TTC549 (cell line): ENCODE data around the gene SLC4A9.
"Not testable (repeated sequence)": the region's sequence is repeated elsewhere in the genome, so short reads cannot be mapped to it uniquely, and the experiment has no call there.

Source experiments
- FAIRE-seq: peaks from 2 replicates; lab custom pipeline; 2012; peaks lifted over from hg19 to GRCh38; lab: Jason Lieb, UNC

The SLC4A9 gene

GRCh38 chr5:140338336-140338735, 21.7 kb upstream of the SLC4A9 start:
- no peak for FAIRE-seq

- no peak for FAIRE-seq
These were observed 21.1 kb upstream of the SLC4A9 start for GRCh38 chr5:140338908-140339307.

GRCh38 chr5:140339636-140340035, 20.4 kb upstream of the SLC4A9 start:
- no peak for FAIRE-seq

GRCh38 chr5:140340605-140341121, 19.3 kb upstream of the SLC4A9 start:
- FAIRE-seq, result no peak

- FAIRE-seq, result no peak
These were observed 18.4 kb upstream of the SLC4A9 start for GRCh38 chr5:140341591-140341990.

DNA sequence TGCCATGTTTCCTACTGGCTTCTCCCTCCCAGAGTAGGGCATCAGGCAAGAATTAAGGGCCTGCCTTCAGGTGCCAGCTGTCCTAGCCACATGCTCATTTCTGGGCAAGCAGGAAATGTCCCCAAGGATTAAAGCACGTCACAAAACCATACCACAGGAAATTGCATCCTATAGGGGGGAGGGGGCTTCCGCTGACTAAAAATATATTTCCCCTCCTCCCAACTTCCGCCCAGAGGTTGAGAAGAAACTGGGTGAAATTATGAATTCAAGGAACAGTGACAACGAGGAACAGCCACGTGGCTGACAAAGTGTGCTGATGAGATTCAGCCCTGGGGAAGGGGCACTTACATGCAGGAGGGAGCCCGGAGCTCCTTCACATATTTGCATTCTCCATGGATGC, 17.7 kb upstream of the SLC4A9 start:
- no peak for FAIRE-seq

DNA sequence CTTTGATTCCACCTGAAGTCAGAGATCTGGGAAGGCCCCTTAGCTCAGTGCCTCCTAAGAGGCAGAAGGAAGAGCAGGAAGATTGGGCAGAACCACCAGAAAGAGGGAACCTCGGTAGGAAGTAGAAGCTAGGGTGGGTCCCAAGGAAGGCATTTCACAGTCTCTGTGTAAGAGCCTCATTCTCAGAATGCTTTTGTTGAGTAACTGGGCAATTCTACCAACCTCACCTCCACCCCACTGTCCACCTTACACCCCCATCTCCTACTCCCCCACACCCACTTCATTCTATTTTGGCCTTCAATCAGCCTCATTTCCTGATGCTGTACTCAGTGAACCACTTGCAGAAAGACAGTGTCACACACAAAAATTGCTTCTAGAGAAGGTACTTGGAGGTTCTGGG, 17.1 kb upstream of the SLC4A9 start:
- FAIRE-seq, result no peak

DNA sequence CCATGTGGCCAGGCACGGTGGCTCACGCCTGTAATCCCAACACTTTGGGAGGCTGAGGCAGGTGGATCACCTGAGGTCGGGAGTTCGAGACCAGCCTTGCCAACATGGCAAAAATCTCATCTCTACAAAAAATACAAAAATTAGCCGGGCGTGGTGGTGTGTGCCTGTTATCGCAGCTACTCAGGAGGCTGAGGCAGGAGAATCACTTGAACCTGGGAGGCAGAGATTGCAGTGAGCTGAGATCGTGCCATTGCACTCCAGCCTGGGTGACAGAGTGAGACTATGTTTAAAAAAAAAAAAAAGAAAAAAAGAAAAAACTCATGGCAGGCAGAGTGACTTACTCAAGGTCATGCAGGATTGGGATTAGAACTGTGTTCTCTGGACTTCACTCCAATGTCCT, 16.1 kb upstream of the SLC4A9 start:
- not testable (repeated sequence) for FAIRE-seq

DNA sequence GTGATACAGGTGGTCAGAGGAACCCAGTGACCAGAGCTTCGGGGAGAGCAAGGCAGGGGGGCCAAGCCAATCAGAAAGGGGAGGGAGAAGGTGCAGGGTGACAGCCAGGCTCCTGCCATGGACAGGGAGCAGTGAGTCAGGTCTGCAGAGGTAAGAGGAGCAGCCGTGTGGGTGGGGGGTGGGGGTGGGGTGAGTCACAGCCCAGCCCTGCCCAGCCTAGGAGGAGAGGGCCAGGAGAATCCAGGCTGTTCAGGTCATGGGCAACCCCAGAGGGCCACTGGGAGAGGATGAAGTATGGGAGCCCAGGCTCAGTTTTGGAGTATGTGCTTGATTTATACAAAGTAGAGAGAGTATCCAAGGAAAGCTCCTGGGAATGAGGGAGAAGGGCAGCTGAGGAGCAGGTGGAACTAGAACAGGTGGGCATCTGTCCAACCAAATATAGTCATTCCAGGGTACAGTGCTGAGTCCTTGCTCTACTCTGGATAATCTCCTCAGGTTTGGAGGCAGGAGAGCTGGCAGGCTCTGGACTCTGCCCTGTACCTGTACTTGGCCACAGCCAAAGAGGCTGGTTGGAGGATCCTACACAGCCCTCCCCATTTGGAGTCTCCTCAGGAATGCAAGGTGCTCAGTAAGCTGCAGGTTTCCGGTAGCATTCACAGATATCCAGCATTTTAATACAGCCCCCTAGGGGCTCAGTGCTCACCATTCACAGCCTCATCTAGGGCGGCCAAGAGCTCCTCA, 15.1 kb upstream of the SLC4A9 start:
- no peak for FAIRE-seq

DNA sequence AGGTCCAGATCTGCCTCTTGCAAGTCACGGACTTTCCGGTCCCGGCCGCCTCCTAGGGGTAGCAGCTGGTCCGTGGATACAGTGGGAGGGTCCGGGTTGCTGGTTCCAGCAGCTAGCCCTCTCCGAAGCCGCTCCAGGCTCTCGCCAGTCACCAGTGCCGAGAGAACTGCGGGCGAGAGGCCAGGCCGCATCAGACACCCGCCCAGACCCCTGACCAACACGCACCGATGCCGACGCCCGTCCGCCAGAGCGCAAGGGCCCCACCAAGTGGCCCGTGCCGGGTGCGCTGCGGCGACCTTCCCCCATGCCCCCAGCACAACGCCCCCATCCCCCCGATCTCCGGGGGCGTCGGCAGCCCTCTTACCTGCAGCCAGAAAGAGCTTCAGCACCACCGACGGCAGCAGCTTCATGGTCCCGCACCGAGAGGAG, 14.1 kb upstream of the SLC4A9 start:
- FAIRE-seq, result no peak

DNA sequence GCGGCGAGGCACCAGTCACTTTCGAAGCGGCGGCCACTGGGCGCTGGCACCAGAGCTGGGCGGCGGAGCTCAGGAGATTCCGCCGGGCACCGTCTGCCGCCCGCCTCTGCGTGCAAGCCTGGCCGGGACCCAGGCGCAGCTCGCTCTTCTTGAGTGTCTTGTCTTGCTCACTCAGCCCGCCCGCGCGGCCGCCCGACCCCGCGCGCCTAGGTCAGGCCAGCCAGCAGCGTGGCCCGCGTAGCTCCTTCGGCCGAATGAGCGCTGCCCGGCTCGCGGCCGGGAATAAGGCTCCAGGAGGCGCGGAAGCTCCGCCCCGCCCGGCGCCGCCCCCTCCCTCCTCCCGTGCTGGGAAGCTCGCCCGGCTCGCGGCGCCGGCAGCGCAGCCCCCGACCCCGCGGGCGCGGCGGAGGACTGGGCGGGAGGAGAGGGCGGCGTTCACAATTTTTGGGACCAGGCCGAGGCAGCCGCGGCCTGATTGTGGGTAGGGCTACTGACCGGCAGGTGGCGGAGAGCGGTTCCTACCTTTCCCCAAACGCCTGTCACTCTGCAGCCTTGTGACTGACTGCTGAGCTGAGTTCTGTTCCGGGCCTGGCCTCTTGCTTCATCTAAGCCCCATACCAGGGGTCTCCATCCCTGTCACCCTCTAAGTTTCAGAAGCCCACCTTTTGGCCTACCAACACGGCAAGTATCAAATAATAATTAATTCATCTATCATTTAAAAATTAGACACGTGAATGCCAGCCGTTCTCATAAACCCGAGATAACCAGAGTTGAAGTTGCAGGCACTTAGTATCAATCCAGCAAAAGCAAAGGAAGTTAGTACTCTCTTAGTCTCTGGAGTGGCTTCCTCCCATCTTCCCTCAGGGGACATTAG, 13.4 kb upstream of the SLC4A9 start, which contains the start of gene HBEGF:
HBEGF (minus strand) TSS at position 256 of the 874 bp plus-strand sequence. CDS start 275 bp downstream, outside the sequence.
- no peak for FAIRE-seq

DNA sequence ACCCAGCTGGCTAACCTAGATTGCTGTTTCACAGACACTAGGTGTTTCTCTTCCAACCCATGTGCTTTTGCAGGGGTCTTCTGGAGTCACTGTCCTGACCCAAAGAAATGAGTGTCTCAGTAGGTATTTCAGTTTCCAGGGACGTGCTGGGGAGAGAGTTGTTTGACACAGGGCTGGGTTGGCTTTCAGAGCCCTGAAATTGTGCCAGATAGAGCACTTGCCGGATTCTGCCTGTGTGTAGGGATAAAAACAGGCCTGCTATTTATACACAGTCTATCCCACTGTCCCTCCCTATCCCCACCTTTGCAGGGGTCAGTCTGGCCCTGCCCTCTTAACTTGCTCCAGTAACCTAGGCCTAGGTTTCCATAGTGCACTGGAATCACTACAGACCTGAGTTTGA, 12.6 kb upstream of the SLC4A9 start:
- FAIRE-seq, result no peak

DNA sequence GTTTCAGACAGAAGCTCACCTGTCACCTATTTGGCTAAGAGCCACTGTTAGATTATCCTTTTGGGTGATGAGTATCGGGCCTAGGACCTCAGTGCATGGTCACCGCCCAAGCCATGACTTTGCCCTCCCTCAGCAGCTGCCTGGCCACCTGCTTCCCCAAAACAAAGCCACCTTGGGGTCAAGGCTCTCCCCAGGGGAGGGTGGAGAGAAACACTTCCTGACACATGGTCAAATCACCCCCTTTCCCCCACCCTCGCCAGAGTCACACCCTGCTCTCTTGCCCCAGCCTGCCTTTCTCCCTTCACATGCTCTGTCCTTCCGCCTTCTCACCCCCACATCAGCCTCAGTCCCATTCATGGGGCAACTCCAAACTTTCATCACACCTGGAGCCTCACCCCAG, 11.9 kb upstream of the SLC4A9 start:
- FAIRE-seq, result no peak

- FAIRE-seq, result no peak
These were observed 10.8 kb upstream of the SLC4A9 start for GRCh38 chr5:140349244-140349643.

- FAIRE-seq, result no peak
These were observed 8.2 kb upstream of the SLC4A9 start for GRCh38 chr5:140351609-140352334.

DNA sequence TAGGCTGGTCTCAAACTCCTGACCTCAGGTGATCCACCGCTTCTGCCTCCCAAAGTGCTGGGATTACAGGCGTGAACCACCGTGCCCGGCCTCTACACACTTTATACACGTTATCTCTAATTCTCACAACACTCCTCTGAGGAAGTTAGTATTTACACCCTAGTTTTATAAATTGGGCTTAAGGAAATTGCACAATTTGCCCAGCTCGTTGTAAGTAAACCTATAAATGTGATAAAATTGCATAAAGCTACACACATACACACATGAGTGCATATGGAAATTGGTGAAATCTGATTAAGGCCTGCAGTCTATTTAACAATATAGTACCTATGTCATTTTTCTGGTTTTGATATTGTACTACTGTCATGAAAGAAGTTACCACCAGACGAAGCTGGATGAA, 4.4 kb upstream of the SLC4A9 start:
- no peak for FAIRE-seq

DNA sequence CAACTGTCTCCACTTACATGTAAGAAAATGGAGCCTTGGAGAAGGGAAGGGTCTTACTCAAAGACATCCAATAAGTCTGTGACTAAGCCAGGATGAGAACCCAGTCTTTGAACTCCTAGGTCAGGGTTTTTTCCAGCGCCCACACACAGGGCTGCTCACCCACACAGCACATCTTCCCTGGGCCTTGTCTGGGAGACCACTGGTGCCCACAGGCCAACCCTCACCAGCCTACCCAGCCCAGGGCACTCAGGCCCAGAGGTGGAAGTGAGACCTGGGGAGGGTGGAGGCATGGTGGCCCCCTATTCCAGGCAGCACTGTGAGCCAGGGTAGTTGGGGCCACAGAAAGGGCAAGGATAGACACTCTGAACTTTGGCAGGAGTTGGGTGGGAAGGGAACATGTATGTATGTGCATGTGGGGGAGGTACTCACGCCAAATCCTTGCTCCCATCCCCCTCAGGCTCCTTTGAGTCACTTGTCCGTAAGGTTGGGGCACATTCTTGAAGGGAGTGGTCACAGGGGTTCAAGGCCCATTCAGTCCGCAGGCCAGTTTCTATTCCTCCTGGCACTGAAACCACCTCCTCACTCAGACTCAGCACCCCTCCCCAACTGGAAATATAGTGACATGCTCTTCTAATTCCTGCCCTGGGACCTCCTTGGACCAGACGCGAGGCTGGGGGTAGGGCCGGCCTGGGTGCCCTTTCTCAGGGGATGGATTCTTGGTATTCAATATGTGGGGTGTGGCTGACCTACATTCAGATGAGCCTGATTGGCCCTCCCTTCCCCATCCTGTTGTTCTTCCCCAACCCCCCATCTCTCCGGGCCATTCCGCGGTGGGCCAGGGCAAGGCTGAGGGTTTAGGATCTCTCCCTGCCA, 2.9 kb upstream of the SLC4A9 start:
- FAIRE-seq, result no peak

- no peak for FAIRE-seq
These were observed 2.3 kb upstream of the SLC4A9 start for GRCh38 chr5:140357726-140358093.

- FAIRE-seq, result no peak
These were observed 1.2 kb upstream of the SLC4A9 start for GRCh38 chr5:140358738-140359310.

DNA sequence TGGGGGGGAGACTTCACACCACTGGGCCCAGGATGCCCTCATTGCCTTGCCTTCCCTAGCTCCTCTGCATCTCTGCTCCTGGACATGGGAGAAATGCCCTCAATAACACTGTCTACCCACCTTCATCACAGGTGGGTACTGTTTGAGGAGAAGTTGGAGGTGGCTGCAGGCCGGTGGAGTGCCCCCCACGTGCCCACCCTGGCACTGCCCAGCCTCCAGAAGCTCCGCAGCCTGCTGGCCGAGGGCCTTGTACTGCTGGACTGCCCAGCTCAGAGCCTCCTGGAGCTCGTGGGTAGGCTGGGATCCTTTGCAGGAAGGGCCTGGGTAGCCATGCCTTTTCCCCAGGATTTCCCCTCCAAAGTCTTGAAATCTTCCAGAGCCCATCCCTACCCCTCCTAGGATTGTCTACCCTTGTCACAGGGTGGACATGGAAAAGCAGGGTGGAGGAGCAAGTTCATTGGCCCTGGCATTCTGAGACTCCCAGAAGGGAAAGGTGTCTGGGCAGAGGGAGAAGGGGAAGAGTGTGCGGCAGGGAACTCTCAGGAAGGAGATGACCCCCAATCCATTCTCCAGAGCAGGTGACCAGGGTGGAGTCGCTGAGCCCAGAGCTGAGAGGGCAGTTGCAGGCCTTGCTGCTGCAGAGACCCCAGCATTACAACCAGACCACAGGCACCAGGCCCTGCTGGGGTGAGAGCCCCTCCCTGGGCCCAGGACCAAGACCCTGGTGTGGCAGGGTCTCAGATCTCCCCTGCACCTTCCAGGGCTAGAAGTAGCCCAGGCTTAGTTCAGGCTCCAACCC, 886 bp downstream of the SLC4A9 start:
- FAIRE-seq, result no peak
